A549 treated with Hydrocortisone at 1 μM for 4 hours (cell line): ENCODE measurements around the gene HMGB1. TPM values are rescaled to one million over a fixed set of nuclear protein-coding genes. Genes with fewer than 3 reads are reported as not detected.

ENCODE experiments used
- total RNA-seq: library from RNA; stranded (reverse); fragments of 200-300 nt; extraction: Qiagen RNA extraction; gene quantifications from 5 replicates; pipeline ENCODE4 v1.2.3, GENCODE V29; 2022

The HMGB1 gene
- total RNA-seq = 531 to 797 TPM (median 596 TPM) in 5 replicates

GRCh38 chr13:30465593-30466357 lies at the start of gene HMGB1:
TSS of gene HMGB1 (minus strand) at chr13:30465936. CDS start at chr13:30463680, 2,256 bp downstream.

DNA sequence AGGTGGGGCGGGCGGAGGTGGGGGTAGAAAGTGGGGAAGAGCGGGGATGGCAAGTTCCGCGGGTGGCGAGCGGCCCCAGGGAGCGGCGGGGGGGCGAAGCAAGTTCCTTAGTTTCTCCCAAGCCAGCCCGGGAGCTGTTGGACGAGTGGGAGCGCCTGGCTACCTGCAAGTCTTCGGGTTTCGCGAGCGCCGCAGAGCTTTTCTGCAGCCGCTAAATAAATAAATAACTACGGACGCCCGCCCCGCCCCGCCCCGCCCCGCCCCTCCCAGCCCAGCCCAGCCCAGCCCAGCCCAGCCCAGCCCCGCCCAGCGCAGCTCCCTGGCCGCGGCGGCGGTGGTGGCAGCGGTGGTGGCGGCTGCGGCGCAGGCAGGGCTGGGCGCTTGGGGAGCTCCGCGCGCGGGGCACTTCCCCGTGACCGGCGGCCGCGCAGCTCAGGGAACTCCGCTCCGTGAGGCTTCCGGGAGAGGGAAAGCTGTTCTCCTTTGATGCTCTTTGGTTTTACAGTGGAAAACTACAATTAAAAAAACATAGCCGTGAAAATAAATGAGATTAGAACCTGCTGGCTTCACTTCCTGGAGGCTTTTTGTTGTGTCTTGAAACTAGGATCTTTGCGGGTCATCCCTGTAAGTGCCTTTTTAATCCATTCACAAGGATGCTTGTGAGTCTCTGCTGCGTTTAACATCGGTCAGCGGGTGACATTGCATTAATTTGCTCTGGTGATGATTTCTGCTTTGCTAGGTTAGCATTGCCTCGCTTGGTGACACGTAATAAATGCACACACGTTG lies 43.5 kb downstream of the HMGB1 start, which contains the start of gene UBE2L5:
TSS of gene UBE2L5 (plus strand) at position 440 of the 786 bp plus-strand sequence. CDS start 5,498 bp downstream, outside the sequence.

Other genes with a start within 250 kb of the HMGB1 start
- 4.4 to 8.4 TPM (median 6.9 TPM) in 5 replicates for gene KATNAL1, start 158.4 kb downstream of the HMGB1 start, total RNA-seq
- not detected in 5 replicates for gene UBE2L5, start 43.4 kb downstream of the HMGB1 start, total RNA-seq
- gene USPL1, start 152.0 kb upstream of the HMGB1 start, total RNA-seq = 14.6 to 26.0 TPM (median 18.2 TPM) in 5 replicates